ENCODE data around the gene DIPK1B.

The DIPK1B gene

GRCh38 chr9:136681945-136682699 lies 30.2 kb upstream of the DIPK1B start:
- Histone ChIP-seq H2BK15ac (replicated peaks; ENCODE audit: low read depth) (no peak overlapping the region), H3K27me3 (ENCODE audit: insufficient read depth, low read length, poor library complexity) (no peaks in the 10 kb centered on the region), H3K79me1 (ENCODE audit: low read length) (no peaks in the 10 kb centered on the region), H3K56ac (ENCODE audit: low read length) (no peak overlapping the region), H3K79me2 (ENCODE audit: control insufficient read depth, insufficient read depth, low read length) (no peaks in the 10 kb centered on the region), H2BK5ac (ENCODE audit: low read length) (no peak overlapping the region), H3K4me2 (ENCODE audit: low read length) (no peak overlapping the region), H3K18ac (ENCODE audit: low read length) (no peak overlapping the region), H3K36me3 (ENCODE audit: control insufficient read depth, insufficient read depth, low read length) (no peaks in the 10 kb centered on the region), H3K27ac (ENCODE audit: low read depth, low read length) (no peak overlapping the region), H3K4me1 (ENCODE audit: control insufficient read depth, low read depth, low read length) (no peaks in the 10 kb centered on the region), H3K23ac (ENCODE audit: low read length) (no peak overlapping the region), H4K8ac (ENCODE audit: low read depth, low read length) (no peak overlapping the region), H3K4ac (ENCODE audit: low read depth, low read length) (no peak overlapping the region), H3K9ac (ENCODE audit: low read length) (no peak overlapping the region), H2BK120ac (ENCODE audit: low read depth, low read length) (no peak overlapping the region), H3K4me3 (ENCODE audit: low read length) (no peak overlapping the region), H2AK5ac (ENCODE audit: low read length) (no peak overlapping the region), H4K5ac (ENCODE audit: low read length) (no peak overlapping the region)
- DNase-seq: no peak
- WGBS (ENCODE audit: extremely low coverage, insufficient coverage, low lambda C conversion rate): no CpG with 5 or more reads among the region's 20 CpGs

DNA sequence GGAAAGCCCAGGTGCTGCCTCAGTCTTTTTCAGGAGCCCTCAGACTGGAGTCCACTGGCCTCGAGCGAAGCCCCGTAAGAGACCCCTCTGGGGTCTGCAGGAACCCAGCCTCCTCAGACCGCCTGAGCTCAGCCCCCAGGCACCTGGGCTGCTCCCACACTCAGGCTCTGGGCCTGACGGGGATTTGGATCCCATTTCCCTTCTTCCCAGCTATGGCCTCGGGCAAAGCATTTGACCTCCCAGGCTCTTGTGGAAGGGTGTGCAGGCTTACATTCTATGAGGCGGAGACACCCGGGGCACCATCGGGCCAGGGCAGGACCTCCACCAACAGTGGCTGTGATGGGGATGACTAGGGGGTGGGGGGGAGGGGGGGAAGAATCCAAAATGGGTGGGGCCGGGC lies 29.7 kb upstream of the DIPK1B start:
- H3K56ac ChIP-seq (ENCODE audit: low read length): no peak overlapping the region

DNA sequence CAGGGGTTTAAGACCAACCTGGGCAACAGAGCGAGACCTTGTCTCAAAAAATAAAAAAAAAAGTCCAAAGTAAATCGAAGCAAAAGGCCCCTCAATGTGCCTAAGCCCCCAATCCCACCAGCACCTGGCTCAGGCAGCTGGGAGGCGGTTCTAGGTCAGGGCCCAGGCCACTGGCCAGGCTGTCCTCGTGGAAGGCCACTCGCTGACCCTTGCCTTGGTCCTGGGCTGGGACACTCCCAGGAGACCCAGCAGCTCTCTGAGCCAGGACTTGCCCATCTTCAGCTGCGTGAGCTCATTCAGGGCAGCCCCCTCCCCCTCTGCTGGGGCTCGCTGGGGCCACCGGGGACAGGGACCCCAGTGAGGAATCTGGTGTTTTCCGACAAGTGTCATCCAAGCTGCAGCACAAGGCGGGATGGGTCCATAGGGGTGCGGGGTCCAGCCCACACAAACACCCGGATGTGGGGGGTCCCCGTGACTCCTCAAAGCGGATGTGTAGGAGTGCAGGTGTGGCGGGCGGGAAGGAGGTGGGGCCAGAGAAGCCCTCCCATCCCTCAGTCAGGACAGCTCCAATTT lies 29.1 kb upstream of the DIPK1B start:
- H3K4me2 ChIP-seq (ENCODE audit: low read length): no peak overlapping the region
- H2BK120ac ChIP-seq (ENCODE audit: low read depth, low read length): no peak overlapping the region
- H3K4me1 ChIP-seq (ENCODE audit: control insufficient read depth, low read depth, low read length): no peaks in the 10 kb centered on the region

More for the DNA sequence above, 29.7 kb upstream of the DIPK1B start:
- Histone ChIP-seq H3K27me3 (ENCODE audit: insufficient read depth, low read length, poor library complexity) (no peaks in the 10 kb centered on the region), H3K18ac (ENCODE audit: low read length) (no peak overlapping the region), H2BK5ac (ENCODE audit: low read length) (no peak overlapping the region), H4K8ac (ENCODE audit: low read depth, low read length) (no peak overlapping the region), H3K4me1 (ENCODE audit: control insufficient read depth, low read depth, low read length) (no peaks in the 10 kb centered on the region), H2BK120ac (ENCODE audit: low read depth, low read length) (no peak overlapping the region), H2BK15ac (replicated peaks; ENCODE audit: low read depth) (no peak overlapping the region), H3K9ac (ENCODE audit: low read length) (no peak overlapping the region), H3K4me2 (ENCODE audit: low read length) (no peak overlapping the region), H3K79me2 (ENCODE audit: control insufficient read depth, insufficient read depth, low read length) (no peaks in the 10 kb centered on the region), H3K36me3 (ENCODE audit: control insufficient read depth, insufficient read depth, low read length) (no peaks in the 10 kb centered on the region), H3K23ac (ENCODE audit: low read length) (no peak overlapping the region), H3K27ac (ENCODE audit: low read depth, low read length) (no peak overlapping the region), H2AK5ac (ENCODE audit: low read length) (no peak overlapping the region), H3K79me1 (ENCODE audit: low read length) (no peaks in the 10 kb centered on the region), H3K4ac (ENCODE audit: low read depth, low read length) (no peak overlapping the region), H4K5ac (ENCODE audit: low read length) (no peak overlapping the region), H3K4me3 (ENCODE audit: low read length) (no peak overlapping the region)
- no CpG with 5 or more reads among the region's 10 CpGs for WGBS (ENCODE audit: extremely low coverage, insufficient coverage, low lambda C conversion rate)
- peak; percentile 51 for DNase-seq

DNA sequence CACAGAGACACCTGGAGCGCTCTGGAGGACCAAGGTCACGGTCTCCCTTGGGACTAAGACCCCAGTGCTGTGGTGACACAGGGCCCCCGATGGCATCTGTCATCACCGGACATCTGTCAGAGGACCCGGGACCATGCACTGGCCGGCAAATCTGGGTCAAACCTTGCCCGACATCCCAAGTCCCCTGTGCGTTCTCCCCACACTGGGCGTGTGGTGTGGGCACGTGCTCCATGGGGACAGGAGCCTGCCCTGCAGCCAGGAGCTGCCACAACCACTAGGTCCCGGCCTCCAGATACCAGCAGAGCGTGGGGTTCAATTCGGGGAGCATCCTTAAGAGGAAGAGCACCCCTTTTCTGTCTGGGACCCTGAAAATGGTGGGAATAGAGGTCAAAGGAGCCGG lies 28.6 kb upstream of the DIPK1B start:
- Histone ChIP-seq H2AK5ac (ENCODE audit: low read length) (no peak overlapping the region), H3K4me3 (ENCODE audit: low read length) (no peak overlapping the region), H3K27me3 (ENCODE audit: insufficient read depth, low read length, poor library complexity) (no peaks in the 10 kb centered on the region), H4K8ac (ENCODE audit: low read depth, low read length) (no peak overlapping the region), H3K4ac (ENCODE audit: low read depth, low read length) (no peak overlapping the region), H3K23ac (ENCODE audit: low read length) (no peak overlapping the region), H3K79me2 (ENCODE audit: control insufficient read depth, insufficient read depth, low read length) (no peaks in the 10 kb centered on the region), H3K4me2 (ENCODE audit: low read length) (no peak overlapping the region), H3K4me1 (ENCODE audit: control insufficient read depth, low read depth, low read length) (no peaks in the 10 kb centered on the region), H3K36me3 (ENCODE audit: control insufficient read depth, insufficient read depth, low read length) (no peaks in the 10 kb centered on the region), H2BK15ac (replicated peaks; ENCODE audit: low read depth) (no peak overlapping the region), H3K56ac (ENCODE audit: low read length) (no peak overlapping the region), H2BK120ac (ENCODE audit: low read depth, low read length) (no peak overlapping the region), H4K5ac (ENCODE audit: low read length) (no peak overlapping the region), H2BK5ac (ENCODE audit: low read length) (no peak overlapping the region), H3K18ac (ENCODE audit: low read length) (no peak overlapping the region), H3K9ac (ENCODE audit: low read length) (no peak overlapping the region), H3K27ac (ENCODE audit: low read depth, low read length) (no peak overlapping the region), H3K79me1 (ENCODE audit: low read length) (no peaks in the 10 kb centered on the region)
- DNase-seq: no peak
- no CpG with 5 or more reads among the region's 14 CpGs for WGBS (ENCODE audit: extremely low coverage, insufficient coverage, low lambda C conversion rate)

More for the DNA sequence above, 29.1 kb upstream of the DIPK1B start:
- Histone ChIP-seq H3K4me3 (ENCODE audit: low read length) (no peak overlapping the region), H4K8ac (ENCODE audit: low read depth, low read length) (no peak overlapping the region), H3K23ac (ENCODE audit: low read length) (no peak overlapping the region), H2AK5ac (ENCODE audit: low read length) (no peak overlapping the region), H3K79me2 (ENCODE audit: control insufficient read depth, insufficient read depth, low read length) (no peaks in the 10 kb centered on the region), H2BK5ac (ENCODE audit: low read length) (no peak overlapping the region), H3K27ac (ENCODE audit: low read depth, low read length) (no peak overlapping the region), H3K4ac (ENCODE audit: low read depth, low read length) (no peak overlapping the region), H3K56ac (ENCODE audit: low read length) (no peak overlapping the region), H3K36me3 (ENCODE audit: control insufficient read depth, insufficient read depth, low read length) (no peaks in the 10 kb centered on the region), H4K5ac (ENCODE audit: low read length) (no peak overlapping the region), H3K9ac (ENCODE audit: low read length) (no peak overlapping the region), H3K27me3 (ENCODE audit: insufficient read depth, low read length, poor library complexity) (no peaks in the 10 kb centered on the region), H2BK15ac (replicated peaks; ENCODE audit: low read depth) (no peak overlapping the region), H3K18ac (ENCODE audit: low read length) (no peak overlapping the region), H3K79me1 (ENCODE audit: low read length) (no peaks in the 10 kb centered on the region)
- WGBS (ENCODE audit: extremely low coverage, insufficient coverage, low lambda C conversion rate): no CpG with 5 or more reads among the region's 16 CpGs
- no peak for DNase-seq

GRCh38 chr9:136684339-136684738 lies 28.0 kb upstream of the DIPK1B start:
- no peak for DNase-seq
- no peak overlapping the region for H3K18ac ChIP-seq (ENCODE audit: low read length)
- H3K27ac ChIP-seq (ENCODE audit: low read depth, low read length): no peak overlapping the region
- no peaks in the 10 kb centered on the region for H3K79me2 ChIP-seq (ENCODE audit: control insufficient read depth, insufficient read depth, low read length)
- no peak overlapping the region for H3K4me3 ChIP-seq (ENCODE audit: low read length)
- H3K36me3 ChIP-seq (ENCODE audit: control insufficient read depth, insufficient read depth, low read length): no peaks in the 10 kb centered on the region
- no CpG with 5 or more reads among the region's 15 CpGs for WGBS (ENCODE audit: extremely low coverage, insufficient coverage, low lambda C conversion rate)
- H3K27me3 ChIP-seq (ENCODE audit: insufficient read depth, low read length, poor library complexity): no peaks in the 10 kb centered on the region
- no peaks in the 10 kb centered on the region for H3K79me1 ChIP-seq (ENCODE audit: low read length)
- H3K9ac ChIP-seq (ENCODE audit: low read length): no peak overlapping the region
- H3K56ac ChIP-seq (ENCODE audit: low read length): no peak overlapping the region
- no peak overlapping the region for H3K4me2 ChIP-seq (ENCODE audit: low read length)
- no peak overlapping the region for H2BK5ac ChIP-seq (ENCODE audit: low read length)
- no peak overlapping the region for H3K23ac ChIP-seq (ENCODE audit: low read length)
- no peak overlapping the region for H2AK5ac ChIP-seq (ENCODE audit: low read length)
- H2BK15ac ChIP-seq (replicated peaks; ENCODE audit: low read depth): no peak overlapping the region
- no peak overlapping the region for H2BK120ac ChIP-seq (ENCODE audit: low read depth, low read length)
- no peak overlapping the region for H3K4ac ChIP-seq (ENCODE audit: low read depth, low read length)
- H4K5ac ChIP-seq (ENCODE audit: low read length): no peak overlapping the region
- no peak overlapping the region for H4K8ac ChIP-seq (ENCODE audit: low read depth, low read length)
- no peaks in the 10 kb centered on the region for H3K4me1 ChIP-seq (ENCODE audit: control insufficient read depth, low read depth, low read length)

Data from mesendoderm (in vitro differentiated cells).